ENCODE data around the gene ITIH2. TPM values are rescaled to one million over a fixed set of nuclear protein-coding genes. Genes with fewer than 3 reads are reported as not detected.
"Not testable (repeated sequence)": the region's sequence is repeated elsewhere in the genome, so short reads cannot be mapped to it uniquely, and the experiment has no call there.

ITIH2 gene
- total and polyA plus RNA-seq, 2 experiments from 2014 or later = 70.2 to 181 TPM

DNA sequence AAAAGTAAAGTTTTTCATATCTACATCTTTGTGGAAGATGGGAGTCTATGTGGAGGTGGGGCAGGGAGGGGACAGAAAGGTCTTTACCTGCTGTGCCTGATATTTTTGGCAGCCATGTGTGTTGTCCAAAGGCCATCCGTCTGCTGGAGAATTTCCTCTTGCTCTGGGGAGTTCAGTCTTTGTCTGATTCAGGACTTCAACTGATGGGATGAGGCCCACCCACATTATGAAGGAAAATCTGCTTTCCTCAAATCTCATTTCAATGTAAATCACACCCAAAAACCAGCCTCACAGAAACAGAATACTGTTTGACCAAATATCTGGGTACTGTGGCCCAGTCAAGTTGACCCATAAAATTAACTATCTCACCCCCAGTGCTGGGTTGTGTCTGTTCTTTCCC, 23.9 kb upstream of the ITIH2 start:
- Histone ChIP-seq H3K27me3 (peaks cover 3% of the 10 kb centered on the region), H3K9me3 (ENCODE audit: low read depth) (no peaks in the 10 kb centered on the region), H3K27ac (no peak overlapping the region), H3K4me2 (no peak overlapping the region), H3K4me1 (ENCODE audit: insufficient read depth) (no peaks in the 10 kb centered on the region), H3K36me3 (replicated peaks; ENCODE audit: insufficient read depth, low read depth) (no peaks in the 10 kb centered on the region), H2AFZ (no peak overlapping the region), H3K79me2 (no peaks in the 10 kb centered on the region), H4K20me1 (ENCODE audit: insufficient read depth, poor library complexity, severe bottlenecking) (no peaks in the 10 kb centered on the region), H3K4me3 (no peak overlapping the region), H3K9me2 (replicated peaks; ENCODE audit: insufficient read depth) (no peaks in the 10 kb centered on the region)
- DNase-seq (ENCODE audit: low spot score) = no peak
- 100% methylated on average over 1 of the region's 1 CpG for WGBS (ENCODE audit: low lambda C conversion rate, missing lambda C conversion rate)
- TF ChIP-seq, protein P1, sequence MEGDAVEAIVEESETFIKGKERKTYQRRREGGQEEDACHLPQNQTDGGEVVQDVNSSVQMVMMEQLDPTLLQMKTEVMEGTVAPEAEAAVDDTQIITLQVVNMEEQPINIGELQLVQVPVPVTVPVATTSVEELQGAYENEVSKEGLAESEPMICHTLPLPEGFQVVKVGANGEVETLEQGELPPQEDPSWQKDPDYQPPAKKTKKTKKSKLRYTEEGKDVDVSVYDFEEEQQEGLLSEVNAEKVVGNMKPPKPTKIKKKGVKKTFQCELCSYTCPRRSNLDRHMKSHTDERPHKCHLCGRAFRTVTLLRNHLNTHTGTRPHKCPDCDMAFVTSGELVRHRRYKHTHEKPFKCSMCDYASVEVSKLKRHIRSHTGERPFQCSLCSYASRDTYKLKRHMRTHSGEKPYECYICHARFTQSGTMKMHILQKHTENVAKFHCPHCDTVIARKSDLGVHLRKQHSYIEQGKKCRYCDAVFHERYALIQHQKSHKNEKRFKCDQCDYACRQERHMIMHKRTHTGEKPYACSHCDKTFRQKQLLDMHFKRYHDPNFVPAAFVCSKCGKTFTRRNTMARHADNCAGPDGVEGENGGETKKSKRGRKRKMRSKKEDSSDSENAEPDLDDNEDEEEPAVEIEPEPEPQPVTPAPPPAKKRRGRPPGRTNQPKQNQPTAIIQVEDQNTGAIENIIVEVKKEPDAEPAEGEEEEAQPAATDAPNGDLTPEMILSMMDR (IDR thresholded peaks at IDR 0.05; ENCODE audit: poor library complexity) = no peak
- no peak for TF ChIP-seq EZH2 (IDR thresholded peaks at IDR 0.05; ENCODE audit: borderline replicate concordance)
- TF ChIP-seq EZH2phosphoT487 (IDR thresholded peaks at IDR 0.05; ENCODE audit: low read depth, severe bottlenecking, unreplicated experiment) = no peak

- DNase-seq (ENCODE audit: low spot score); H3K27me3 ChIP-seq; H3K4me3 ChIP-seq; H4K20me1 ChIP-seq (ENCODE audit: insufficient read depth, poor library complexity, severe bottlenecking); H2AFZ ChIP-seq; H3K9me3 ChIP-seq (ENCODE audit: low read depth); H3K36me3 ChIP-seq (replicated peaks; ENCODE audit: insufficient read depth, low read depth); H3K79me2 ChIP-seq; H3K4me1 ChIP-seq (ENCODE audit: insufficient read depth); H3K27ac ChIP-seq; H3K9me2 ChIP-seq (replicated peaks; ENCODE audit: insufficient read depth); H3K4me2 ChIP-seq: not testable (repeated sequence)
- 68% methylated on average over 5 of the region's 5 CpGs for WGBS (ENCODE audit: low lambda C conversion rate, missing lambda C conversion rate)
These were observed 23.0 kb upstream of the ITIH2 start for GRCh38 chr10:7680078-7680477.

DNA sequence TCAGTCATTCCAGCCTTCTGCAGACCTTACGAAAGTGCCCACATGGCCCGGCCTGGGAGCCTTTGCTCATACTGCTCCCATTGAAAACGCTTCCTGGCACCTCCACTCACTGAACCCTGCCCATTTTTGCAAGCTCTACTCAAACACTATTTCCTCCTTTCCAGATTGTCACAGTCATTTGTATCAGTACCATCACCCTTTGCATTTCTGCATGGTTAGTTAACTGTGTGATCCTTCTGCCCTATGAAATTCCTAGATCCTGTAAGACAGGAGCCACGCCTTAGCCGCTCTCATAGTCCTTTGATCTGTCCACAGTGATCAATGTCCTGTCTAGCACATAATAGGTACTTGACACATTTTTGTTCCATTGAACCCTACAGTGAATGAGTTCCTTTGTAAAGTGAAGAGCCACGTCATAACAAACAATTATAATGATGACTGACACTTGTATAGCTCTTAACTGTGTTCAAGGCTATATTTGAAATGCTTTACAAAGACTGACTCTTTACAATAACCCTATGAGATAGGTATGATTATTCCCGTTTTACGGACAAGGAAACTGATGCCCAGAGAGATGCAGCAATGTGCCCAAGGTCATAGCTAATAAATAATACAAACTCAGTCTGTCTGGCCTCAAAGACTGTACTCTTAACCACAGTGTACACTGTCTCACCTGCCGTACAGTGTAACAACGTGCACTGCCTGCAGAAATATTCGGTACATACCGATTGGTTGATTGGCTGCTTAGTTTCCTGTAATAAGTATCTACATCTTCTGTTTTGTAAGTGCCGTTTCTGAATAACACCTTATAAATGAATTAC, 16.6 kb upstream of the ITIH2 start:
- Histone ChIP-seq H3K4me2 (peak overlapping the region; percentile 30), H3K36me3 (replicated peaks; ENCODE audit: insufficient read depth, low read depth) (no peaks in the 10 kb centered on the region), H2AFZ (no peak overlapping the region), H3K27ac (no peak overlapping the region), H3K27me3 (peaks cover 3% of the 10 kb centered on the region), H4K20me1 (ENCODE audit: insufficient read depth, poor library complexity, severe bottlenecking) (no peaks in the 10 kb centered on the region), H3K79me2 (no peaks in the 10 kb centered on the region), H3K4me3 (no peak overlapping the region), H3K4me1 (ENCODE audit: insufficient read depth) (no peaks in the 10 kb centered on the region), H3K9me3 (ENCODE audit: low read depth) (no peaks in the 10 kb centered on the region), H3K9me2 (replicated peaks; ENCODE audit: insufficient read depth) (no peaks in the 10 kb centered on the region)
- TF ChIP-seq, protein P1 (IDR thresholded peaks at IDR 0.05; ENCODE audit: poor library complexity) = no peak
- TF ChIP-seq EZH2phosphoT487 (IDR thresholded peaks at IDR 0.05; ENCODE audit: low read depth, severe bottlenecking, unreplicated experiment) (no peak), EZH2 (IDR thresholded peaks at IDR 0.05; ENCODE audit: borderline replicate concordance) (no peak)
- peak; percentile 27 for DNase-seq (ENCODE audit: low spot score)
- WGBS (ENCODE audit: low lambda C conversion rate, missing lambda C conversion rate) = 77% methylated on average over 13 of the region's 13 CpGs

GRCh38 chr10:7687228-7687907, 15.7 kb upstream of the ITIH2 start:
- Histone ChIP-seq H3K36me3 (replicated peaks; ENCODE audit: insufficient read depth, low read depth) (no peaks in the 10 kb centered on the region), H3K79me2 (no peaks in the 10 kb centered on the region), H2AFZ (no peak overlapping the region), H3K9me2 (replicated peaks; ENCODE audit: insufficient read depth) (no peaks in the 10 kb centered on the region), H3K27ac (no peak overlapping the region), H4K20me1 (ENCODE audit: insufficient read depth, poor library complexity, severe bottlenecking) (no peaks in the 10 kb centered on the region), H3K27me3 (peaks cover 3% of the 10 kb centered on the region), H3K4me2 (peak overlapping the region; percentile 30), H3K4me3 (no peak overlapping the region), H3K9me3 (ENCODE audit: low read depth) (no peaks in the 10 kb centered on the region), H3K4me1 (ENCODE audit: insufficient read depth) (no peaks in the 10 kb centered on the region)
- DNase-seq (ENCODE audit: low spot score) = peak; percentile 93
- 27% methylated on average over 20 of the region's 20 CpGs for WGBS (ENCODE audit: low lambda C conversion rate, missing lambda C conversion rate)
- TF ChIP-seq, protein P1 (IDR thresholded peaks at IDR 0.05; ENCODE audit: poor library complexity) = peak; percentile 99
- no peak for TF ChIP-seq EZH2phosphoT487 (IDR thresholded peaks at IDR 0.05; ENCODE audit: low read depth, severe bottlenecking, unreplicated experiment)

Data from hepatocyte (in vitro differentiated cells).